NCI-H146 treated with DMSO at 0.1 percent for 48 hours (cell line): ENCODE measurements around the gene TRMO.

Experiments used
- DNase-seq: peaks from one replicate; lab custom pipeline; 2025; ENCODE audit not compliant: unreplicated experiment; lab: John Stamatoyannopoulos, UW

TRMO gene

GRCh38 chr9:97904725-97905124 lies 17.6 kb downstream of the TRMO start:
- DNase-seq: no peak

GRCh38 chr9:97903177-97903576 lies 19.1 kb downstream of the TRMO start:
- no peak for DNase-seq

- DNase-seq: peak; percentile 21
Observed at GRCh38 chr9:97900738-97901565, 21.3 kb downstream of the TRMO start.

GRCh38 chr9:97900103-97900737 lies 22.1 kb downstream of the TRMO start:
- no peak for DNase-seq

- DNase-seq: no peak
Observed at GRCh38 chr9:97895695-97896332, 26.5 kb downstream of the TRMO start.

- no peak for DNase-seq
Observed at GRCh38 chr9:97895211-97895610, 27.1 kb downstream of the TRMO start.

- DNase-seq: no peak
Observed at GRCh38 chr9:97892421-97892820, 29.9 kb downstream of the TRMO start.

- no peak for DNase-seq
Observed at GRCh38 chr9:97891736-97892135, 30.6 kb downstream of the TRMO start.

- peak; percentile 1 for DNase-seq
Observed at GRCh38 chr9:97889941-97890887, 32.1 kb downstream of the TRMO start.

- DNase-seq: no peak
Observed at GRCh38 chr9:97880336-97880735, 42.0 kb downstream of the TRMO start.

GRCh38 chr9:97876061-97876460 lies 46.2 kb downstream of the TRMO start:
- DNase-seq: no peak

GRCh38 chr9:97875111-97875510 lies 47.2 kb downstream of the TRMO start:
- DNase-seq: no peak

- peak; percentile 65 for DNase-seq
Observed at GRCh38 chr9:97874624-97875023, 47.7 kb downstream of the TRMO start.

GRCh38 chr9:97873882-97874281 lies 48.4 kb downstream of the TRMO start:
- DNase-seq: peak; percentile 60

- DNase-seq: peak; percentile 67
Observed at GRCh38 chr9:97873425-97873824, 48.9 kb downstream of the TRMO start.

GRCh38 chr9:97868859-97869258 lies 53.4 kb downstream of the TRMO start:
- DNase-seq: no peak

- DNase-seq: no peak
Observed at GRCh38 chr9:97866848-97867247, 55.5 kb downstream of the TRMO start.

GRCh38 chr9:97866300-97866699 lies 56.0 kb downstream of the TRMO start:
- no peak for DNase-seq

- no peak for DNase-seq
Observed at GRCh38 chr9:97864396-97864795, 57.9 kb downstream of the TRMO start.

- no peak for DNase-seq
Observed at GRCh38 chr9:97863314-97863713, 59.0 kb downstream of the TRMO start.

- DNase-seq: no peak
Observed at GRCh38 chr9:97861148-97861475, 61.2 kb downstream of the TRMO start.
